T-helper 17 cell (primary cell): ENCODE data around the gene TPR. TPM values are rescaled to one million over a fixed set of nuclear protein-coding genes. Genes with fewer than 3 reads are reported as not detected.
A peak's percentile ranks its signal among the peaks of the same experiment; 100 is the strongest.

ENCODE experiments used
- ATAC-seq: fragments of 150-1000 bp; cut with Tn5 transposase; 2 replicates; pipeline ENCODE4 v1.10.0; 2021; ENCODE audit warnings: mild to moderate bottlenecking, moderate library complexity
- DNase-seq, 3 donors: peaks; one replicate each; pipeline versions ENCODE4 v3.0.0 to v3.0.0-alpha.2; 2020 to 2021
- H3K9me3 ChIP-seq: one replicate; pipeline ENCODE4 v1.7.0; 2013; ENCODE audit warnings: low read length, mild to moderate bottlenecking; ENCODE audit not compliant: control insufficient read depth, poor library complexity, severe bottlenecking
- H3K27ac Mint-ChIP-seq: one replicate; pipeline ENCODE4 v1.8.0; 2022; ENCODE audit warnings: mild to moderate bottlenecking, moderate library complexity, mixed read lengths
- H3K27me3 Mint-ChIP-seq: one replicate; pipeline ENCODE4 v1.8.0; 2022; ENCODE audit warnings: mixed read lengths
- H3K36me3 Mint-ChIP-seq: one replicate; pipeline ENCODE4 v1.8.0; 2022; ENCODE audit warnings: low read depth, mixed read lengths
- H3K4me1 Mint-ChIP-seq: one replicate; pipeline ENCODE4 v1.8.0; 2022; ENCODE audit warnings: mild to moderate bottlenecking, mixed read lengths
- H3K4me3 Mint-ChIP-seq: one replicate; pipeline ENCODE4 v1.8.0; 2022; ENCODE audit warnings: mild to moderate bottlenecking, moderate library complexity, mixed read lengths
- total RNA-seq, 4 donors: library from RNA in 2 of 4; stranded (reverse) in 2 of 4; gene quantifications; one replicate each; pipeline ENCODE4 v1.2.3 and lab custom pipeline; 2022 to 2026

Gene TPR
- total RNA-seq, 2 donors from 2014 or later, result 132 to 139 TPM

DNA sequence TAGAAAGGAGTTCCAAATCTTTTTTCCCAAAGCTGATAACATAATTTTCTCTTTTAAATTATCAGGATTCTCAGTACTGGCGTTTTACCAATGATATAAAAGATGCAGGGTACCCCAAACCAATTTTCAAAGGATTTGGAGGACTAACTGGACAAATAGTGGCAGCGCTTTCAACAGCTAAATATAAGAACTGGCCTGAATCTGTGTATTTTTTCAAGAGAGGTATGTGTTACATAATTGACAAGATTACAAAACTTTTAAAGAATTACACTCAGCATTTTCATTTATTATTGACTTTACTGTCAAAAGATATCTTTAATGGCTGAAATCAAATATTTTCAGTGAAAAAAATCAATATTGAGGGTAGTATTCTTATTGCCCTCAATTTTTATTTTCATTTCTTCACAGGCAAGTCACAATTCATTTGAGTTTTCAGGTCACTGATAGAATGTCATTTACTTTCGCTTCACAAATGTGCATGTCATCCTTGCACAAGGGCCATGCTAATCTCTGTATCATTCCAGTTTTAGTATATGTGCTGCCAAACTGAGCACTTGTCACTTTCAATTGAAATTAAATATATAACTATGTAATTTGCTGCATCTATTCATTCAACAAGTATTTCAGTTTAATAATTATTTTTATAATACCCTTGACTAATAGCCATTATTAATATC, 63.5 kb downstream of the TPR start:
- no peaks in the 10 kb centered on the region for H3K9me3 ChIP-seq
- DNase-seq (no peak), ATAC-seq (no peak)
- peaks cover 7% of the 10 kb centered on the region for H3K4me1 Mint-ChIP-seq
- H3K27ac Mint-ChIP-seq, result no peak overlapping the region
- H3K4me3 Mint-ChIP-seq, result no peak overlapping the region
- H3K36me3 Mint-ChIP-seq, result peaks cover 8% of the 10 kb centered on the region
- H3K27me3 Mint-ChIP-seq, result no peaks in the 10 kb centered on the region

DNA sequence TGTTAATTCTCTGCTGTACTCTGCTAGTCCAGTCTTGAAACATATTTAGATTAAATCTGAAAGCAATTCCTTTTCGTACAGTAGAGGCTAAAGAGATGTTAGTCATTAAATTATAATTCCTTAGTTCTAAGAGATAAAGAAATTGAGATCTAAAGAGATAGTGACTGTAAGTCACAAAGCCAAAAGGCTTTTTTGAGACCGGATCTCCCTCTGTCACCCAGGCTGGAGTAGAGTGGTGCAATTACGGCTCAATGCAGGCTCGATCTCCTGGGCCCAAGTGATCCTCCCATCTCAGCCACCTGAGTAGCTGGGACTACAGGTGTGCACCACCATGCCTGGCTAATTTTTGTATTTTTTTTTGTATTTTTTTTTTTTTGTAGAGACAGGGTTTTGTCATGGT, 64.7 kb downstream of the TPR start:
- Mint-ChIP-seq H3K4me3 (no peak overlapping the region), H3K27ac (no peak overlapping the region), H3K27me3 (no peaks in the 10 kb centered on the region), H3K4me1 (peaks cover 5% of the 10 kb centered on the region), H3K36me3 (peaks cover 2% of the 10 kb centered on the region)
- DNase-seq (no peak), ATAC-seq (no peak)
- H3K9me3 ChIP-seq, result no peaks in the 10 kb centered on the region

DNA sequence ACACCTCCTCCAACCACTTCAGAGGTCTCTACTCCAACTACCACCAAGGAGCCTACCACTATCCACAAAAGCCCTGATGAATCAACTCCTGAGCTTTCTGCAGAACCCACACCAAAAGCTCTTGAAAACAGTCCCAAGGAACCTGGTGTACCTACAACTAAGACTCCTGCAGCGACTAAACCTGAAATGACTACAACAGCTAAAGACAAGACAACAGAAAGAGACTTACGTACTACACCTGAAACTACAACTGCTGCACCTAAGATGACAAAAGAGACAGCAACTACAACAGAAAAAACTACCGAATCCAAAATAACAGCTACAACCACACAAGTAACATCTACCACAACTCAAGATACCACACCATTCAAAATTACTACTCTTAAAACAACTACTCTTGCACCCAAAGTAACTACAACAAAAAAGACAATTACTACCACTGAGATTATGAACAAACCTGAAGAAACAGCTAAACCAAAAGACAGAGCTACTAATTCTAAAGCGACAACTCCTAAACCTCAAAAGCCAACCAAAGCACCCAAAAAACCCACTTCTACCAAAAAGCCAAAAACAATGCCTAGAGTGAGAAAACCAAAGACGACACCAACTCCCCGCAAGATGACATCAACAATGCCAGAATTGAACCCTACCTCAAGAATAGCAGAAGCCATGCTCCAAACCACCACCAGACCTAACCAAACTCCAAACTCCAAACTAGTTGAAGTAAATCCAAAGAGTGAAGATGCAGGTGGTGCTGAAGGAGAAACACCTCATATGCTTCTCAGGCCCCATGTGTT, 66.6 kb downstream of the TPR start:
- Mint-ChIP-seq H3K27ac (no peak overlapping the region), H3K4me3 (no peak overlapping the region), H3K27me3 (no peaks in the 10 kb centered on the region), H3K4me1 (peaks cover 9% of the 10 kb centered on the region), H3K36me3 (no peaks in the 10 kb centered on the region)
- no peaks in the 10 kb centered on the region for H3K9me3 ChIP-seq
- DNase-seq (no peak), ATAC-seq (peak; percentile 10)

DNA sequence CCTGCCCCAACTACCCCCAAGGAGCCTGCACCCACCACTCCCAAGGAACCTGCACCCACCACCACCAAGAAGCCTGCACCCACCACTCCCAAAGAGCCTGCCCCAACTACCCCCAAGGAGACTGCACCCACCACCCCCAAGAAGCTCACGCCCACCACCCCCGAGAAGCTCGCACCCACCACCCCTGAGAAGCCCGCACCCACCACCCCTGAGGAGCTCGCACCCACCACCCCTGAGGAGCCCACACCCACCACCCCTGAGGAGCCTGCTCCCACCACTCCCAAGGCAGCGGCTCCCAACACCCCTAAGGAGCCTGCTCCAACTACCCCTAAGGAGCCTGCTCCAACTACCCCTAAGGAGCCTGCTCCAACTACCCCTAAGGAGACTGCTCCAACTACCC, 67.6 kb downstream of the TPR start:
- Mint-ChIP-seq H3K4me3 (no peak overlapping the region), H3K36me3 (no peaks in the 10 kb centered on the region), H3K4me1 (peaks cover 11% of the 10 kb centered on the region), H3K27me3 (no peaks in the 10 kb centered on the region), H3K27ac (no peak overlapping the region)
- H3K9me3 ChIP-seq, result no peaks in the 10 kb centered on the region
- DNase-seq (no peak), ATAC-seq (no peak)

DNA sequence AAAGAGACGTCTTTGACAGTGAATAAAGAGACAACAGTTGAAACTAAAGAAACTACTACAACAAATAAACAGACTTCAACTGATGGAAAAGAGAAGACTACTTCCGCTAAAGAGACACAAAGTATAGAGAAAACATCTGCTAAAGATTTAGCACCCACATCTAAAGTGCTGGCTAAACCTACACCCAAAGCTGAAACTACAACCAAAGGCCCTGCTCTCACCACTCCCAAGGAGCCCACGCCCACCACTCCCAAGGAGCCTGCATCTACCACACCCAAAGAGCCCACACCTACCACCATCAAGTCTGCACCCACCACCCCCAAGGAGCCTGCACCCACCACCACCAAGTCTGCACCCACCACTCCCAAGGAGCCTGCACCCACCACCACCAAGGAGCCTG, 68.5 kb downstream of the TPR start:
- Mint-ChIP-seq H3K4me1 (peaks cover 11% of the 10 kb centered on the region), H3K36me3 (no peaks in the 10 kb centered on the region), H3K27me3 (no peaks in the 10 kb centered on the region), H3K4me3 (no peak overlapping the region), H3K27ac (no peak overlapping the region)
- H3K9me3 ChIP-seq, result no peaks in the 10 kb centered on the region
- DNase-seq (no peak), ATAC-seq (no peak)

DNA sequence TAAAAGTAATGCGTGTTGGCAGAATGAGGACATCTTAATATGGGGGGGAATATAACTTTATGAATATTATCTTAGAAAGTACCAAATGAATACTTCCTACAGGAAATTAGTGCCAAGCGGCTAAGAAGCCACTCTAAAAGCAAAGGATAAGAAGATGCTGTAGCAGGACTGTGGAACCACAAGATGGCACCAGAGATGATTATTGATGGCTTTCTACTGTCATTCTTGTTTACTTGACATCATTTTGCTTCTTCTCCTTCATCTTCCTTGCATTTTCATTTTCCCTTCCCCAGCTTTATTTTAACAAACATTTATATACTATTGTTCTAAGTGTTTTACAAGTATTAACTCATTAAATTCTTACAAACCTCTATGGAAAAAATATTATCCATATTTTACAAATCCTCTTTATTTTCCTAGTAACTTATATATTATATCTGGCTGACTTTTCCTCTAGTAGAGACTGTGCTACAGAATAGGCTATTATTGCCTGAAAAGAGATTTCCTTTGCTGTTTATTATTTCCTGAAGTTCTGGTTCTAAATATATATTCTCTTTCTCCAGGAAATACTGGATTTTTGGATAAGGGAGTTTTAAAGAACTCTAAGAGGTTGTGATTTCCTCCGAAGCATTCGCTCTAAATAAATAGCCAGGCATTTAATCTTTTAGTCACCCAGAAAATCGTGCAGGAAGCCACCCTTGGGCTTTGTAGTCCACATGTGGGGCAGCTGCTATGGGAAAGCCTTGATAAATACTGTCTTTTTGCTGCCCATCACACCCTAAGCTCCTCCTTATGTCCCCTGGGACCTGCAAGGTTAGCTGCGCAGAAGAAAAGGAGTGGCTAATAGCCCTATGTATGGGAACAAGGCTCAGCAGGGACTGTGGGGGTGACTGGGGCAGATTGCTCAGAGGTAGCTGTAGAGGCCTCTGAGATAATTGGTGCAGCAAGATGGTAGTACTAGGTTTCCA, 69.8 kb downstream of the TPR start:
- Mint-ChIP-seq H3K27ac (no peak overlapping the region), H3K36me3 (no peaks in the 10 kb centered on the region), H3K27me3 (no peaks in the 10 kb centered on the region), H3K4me3 (no peak overlapping the region), H3K4me1 (peaks cover 11% of the 10 kb centered on the region)
- H3K9me3 ChIP-seq, result no peaks in the 10 kb centered on the region
- ATAC-seq (peak; percentile 68), DNase-seq (no peak)

DNA sequence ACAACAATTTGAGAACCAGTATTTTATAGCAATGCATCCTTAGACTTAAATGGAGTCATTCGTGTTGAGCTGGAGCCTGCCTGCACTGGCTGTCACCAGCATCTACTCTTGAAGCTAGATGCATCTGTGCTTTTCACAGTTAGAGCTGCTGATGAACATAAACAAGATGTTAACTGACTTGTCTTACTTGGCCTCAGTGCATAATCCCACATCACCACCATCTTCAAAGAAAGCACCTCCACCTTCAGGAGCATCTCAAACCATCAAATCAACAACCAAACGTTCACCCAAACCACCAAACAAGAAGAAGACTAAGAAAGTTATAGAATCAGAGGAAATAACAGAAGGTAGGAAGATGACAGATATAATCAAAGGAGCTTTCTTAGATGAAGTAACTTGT, 71.1 kb downstream of the TPR start:
- ATAC-seq (peak; percentile 52), DNase-seq (no peak)
- Mint-ChIP-seq H3K4me1 (peaks cover 11% of the 10 kb centered on the region), H3K36me3 (no peaks in the 10 kb centered on the region), H3K27ac (peak overlapping the region; percentile 34), H3K27me3 (no peaks in the 10 kb centered on the region), H3K4me3 (no peak overlapping the region)
- H3K9me3 ChIP-seq, result no peaks in the 10 kb centered on the region

DNA sequence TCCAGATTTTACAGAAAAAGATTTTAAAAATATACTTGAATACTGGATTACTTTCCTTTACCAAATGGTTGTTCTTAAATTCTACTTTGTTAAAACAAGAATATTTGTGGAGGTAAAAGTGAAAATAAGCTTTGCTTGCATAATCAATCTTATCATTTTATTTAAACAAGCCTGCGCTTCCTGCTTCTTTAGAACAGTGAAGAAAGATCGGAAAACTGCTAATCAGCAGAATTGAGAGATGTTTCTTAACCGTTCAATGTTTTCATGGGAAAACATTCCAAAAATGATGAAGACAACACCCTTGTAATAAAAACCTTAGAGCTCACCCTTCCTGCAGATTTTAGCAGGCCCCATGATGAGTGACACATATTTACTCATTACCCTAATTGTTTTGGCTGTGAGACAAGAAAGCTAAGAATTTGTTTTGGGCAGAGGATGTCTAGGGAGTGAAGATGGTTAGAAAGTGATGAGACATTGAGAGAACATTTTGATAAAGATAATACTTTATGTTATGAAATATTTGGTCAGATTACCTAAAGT, 72.6 kb downstream of the TPR start:
- DNase-seq, result no peak
- peak overlapping the region; percentile 60 for H3K27ac Mint-ChIP-seq
- H3K4me1 Mint-ChIP-seq, result peaks cover 11% of the 10 kb centered on the region
- no peaks in the 10 kb centered on the region for H3K36me3 Mint-ChIP-seq
- no peaks in the 10 kb centered on the region for H3K9me3 ChIP-seq
- H3K27me3 Mint-ChIP-seq, result no peaks in the 10 kb centered on the region
- H3K4me3 Mint-ChIP-seq, result no peak overlapping the region
- ATAC-seq, result no peak

DNA sequence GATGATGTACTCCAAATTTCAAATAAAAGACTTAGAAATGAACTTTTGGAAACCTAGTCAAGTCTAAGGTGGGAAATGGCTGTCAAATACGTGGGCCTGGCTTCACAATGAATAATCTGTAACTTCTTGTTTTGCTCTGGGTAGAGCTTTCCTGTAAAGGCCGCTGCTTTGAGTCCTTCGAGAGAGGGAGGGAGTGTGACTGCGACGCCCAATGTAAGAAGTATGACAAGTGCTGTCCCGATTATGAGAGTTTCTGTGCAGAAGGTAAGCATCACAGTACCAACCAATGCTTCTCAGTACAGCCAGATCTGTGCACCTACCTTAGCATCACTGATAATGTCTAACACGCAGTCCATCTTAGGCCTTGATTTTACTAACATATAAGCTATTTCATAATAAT, 73.6 kb downstream of the TPR start:
- peak overlapping the region; percentile 60 for H3K27ac Mint-ChIP-seq
- H3K9me3 ChIP-seq, result no peaks in the 10 kb centered on the region
- no peak overlapping the region for H3K4me3 Mint-ChIP-seq
- ATAC-seq (peak; percentile 34), DNase-seq (no peak)
- no peaks in the 10 kb centered on the region for H3K27me3 Mint-ChIP-seq
- no peaks in the 10 kb centered on the region for H3K36me3 Mint-ChIP-seq
- peaks cover 10% of the 10 kb centered on the region for H3K4me1 Mint-ChIP-seq

DNA sequence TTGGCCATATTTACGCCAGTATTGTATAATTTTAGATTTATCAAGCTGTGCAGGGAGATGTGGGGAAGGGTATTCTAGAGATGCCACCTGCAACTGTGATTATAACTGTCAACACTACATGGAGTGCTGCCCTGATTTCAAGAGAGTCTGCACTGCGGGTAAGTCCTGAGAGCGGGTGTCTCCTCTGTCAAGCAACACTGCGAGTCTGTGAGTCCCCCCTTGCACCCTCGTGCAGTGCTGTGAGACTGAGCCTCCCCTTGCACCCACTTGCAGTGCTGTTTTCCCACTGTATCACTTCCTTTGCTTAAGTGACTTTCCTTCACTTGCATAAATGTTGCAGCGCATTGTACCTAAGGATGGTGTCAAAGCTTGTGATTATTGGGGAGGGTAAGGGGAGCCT, 75.0 kb downstream of the TPR start:
- H3K9me3 ChIP-seq, result no peaks in the 10 kb centered on the region
- H3K4me1 Mint-ChIP-seq, result peaks cover 7% of the 10 kb centered on the region
- H3K27me3 Mint-ChIP-seq, result no peaks in the 10 kb centered on the region
- ATAC-seq, result no peak
- no peak for DNase-seq
- H3K4me3 Mint-ChIP-seq, result no peak overlapping the region
- H3K36me3 Mint-ChIP-seq, result no peaks in the 10 kb centered on the region
- peak overlapping the region; percentile 0 for H3K27ac Mint-ChIP-seq

DNA sequence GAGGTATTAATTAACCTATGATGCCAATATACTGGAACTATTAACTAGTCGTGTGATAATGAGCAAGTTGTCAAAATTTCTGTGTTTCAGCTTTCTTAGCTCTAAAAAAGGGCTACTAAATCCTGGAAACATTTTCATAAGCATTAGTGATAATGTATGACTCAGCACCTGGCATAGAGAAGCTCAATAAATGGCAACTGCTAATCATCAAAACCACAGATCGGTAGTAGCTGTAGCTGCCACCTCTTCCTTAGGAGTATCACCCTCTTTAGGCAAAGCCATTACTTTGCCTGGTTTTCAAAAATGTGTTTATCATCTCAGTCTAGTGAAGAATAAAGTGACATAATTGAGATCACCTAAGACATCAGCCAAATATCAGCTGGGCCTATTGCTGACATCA, 75.5 kb downstream of the TPR start:
- ATAC-seq, result no peak
- no peaks in the 10 kb centered on the region for H3K36me3 Mint-ChIP-seq
- no peak for DNase-seq
- peak overlapping the region; percentile 0 for H3K27ac Mint-ChIP-seq
- H3K4me3 Mint-ChIP-seq, result no peak overlapping the region
- no peaks in the 10 kb centered on the region for H3K9me3 ChIP-seq
- H3K27me3 Mint-ChIP-seq, result no peaks in the 10 kb centered on the region
- H3K4me1 Mint-ChIP-seq, result peaks cover 7% of the 10 kb centered on the region

DNA sequence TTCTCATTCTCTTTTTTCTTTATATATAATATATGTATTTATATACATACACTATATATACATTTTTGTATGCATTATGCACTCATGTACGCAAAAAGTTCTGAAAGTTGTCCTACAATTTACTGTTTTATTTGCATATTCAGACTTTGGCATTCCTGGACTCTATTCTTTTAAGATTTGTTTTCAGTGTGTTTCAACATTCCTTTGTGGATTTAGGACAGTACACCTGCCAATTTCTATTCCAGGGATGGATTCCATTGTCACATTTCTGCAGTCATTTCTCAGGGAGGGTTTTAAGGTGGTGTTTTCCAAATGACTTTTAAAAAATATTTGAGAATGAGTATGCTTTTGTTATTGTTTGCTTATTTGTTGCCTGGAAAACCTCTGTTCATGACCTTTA, 76.2 kb downstream of the TPR start:
- peaks cover 4% of the 10 kb centered on the region for H3K4me1 Mint-ChIP-seq
- no peak overlapping the region for H3K4me3 Mint-ChIP-seq
- no peaks in the 10 kb centered on the region for H3K36me3 Mint-ChIP-seq
- no peaks in the 10 kb centered on the region for H3K9me3 ChIP-seq
- H3K27ac Mint-ChIP-seq, result no peak overlapping the region
- DNase-seq (no peak), ATAC-seq (no peak)
- H3K27me3 Mint-ChIP-seq, result peaks cover 4% of the 10 kb centered on the region
